HG03103 (cell line): ENCODE measurements around the gene ANO9.

ENCODE experiments used
- ATAC-seq: cut with Tn5 transposase; IDR thresholded peaks from one replicate; pipeline ENCODE4 v1.9.1; 2021; ENCODE audit warnings: low read depth; ENCODE audit not compliant: unreplicated experiment

ANO9 gene

DNA sequence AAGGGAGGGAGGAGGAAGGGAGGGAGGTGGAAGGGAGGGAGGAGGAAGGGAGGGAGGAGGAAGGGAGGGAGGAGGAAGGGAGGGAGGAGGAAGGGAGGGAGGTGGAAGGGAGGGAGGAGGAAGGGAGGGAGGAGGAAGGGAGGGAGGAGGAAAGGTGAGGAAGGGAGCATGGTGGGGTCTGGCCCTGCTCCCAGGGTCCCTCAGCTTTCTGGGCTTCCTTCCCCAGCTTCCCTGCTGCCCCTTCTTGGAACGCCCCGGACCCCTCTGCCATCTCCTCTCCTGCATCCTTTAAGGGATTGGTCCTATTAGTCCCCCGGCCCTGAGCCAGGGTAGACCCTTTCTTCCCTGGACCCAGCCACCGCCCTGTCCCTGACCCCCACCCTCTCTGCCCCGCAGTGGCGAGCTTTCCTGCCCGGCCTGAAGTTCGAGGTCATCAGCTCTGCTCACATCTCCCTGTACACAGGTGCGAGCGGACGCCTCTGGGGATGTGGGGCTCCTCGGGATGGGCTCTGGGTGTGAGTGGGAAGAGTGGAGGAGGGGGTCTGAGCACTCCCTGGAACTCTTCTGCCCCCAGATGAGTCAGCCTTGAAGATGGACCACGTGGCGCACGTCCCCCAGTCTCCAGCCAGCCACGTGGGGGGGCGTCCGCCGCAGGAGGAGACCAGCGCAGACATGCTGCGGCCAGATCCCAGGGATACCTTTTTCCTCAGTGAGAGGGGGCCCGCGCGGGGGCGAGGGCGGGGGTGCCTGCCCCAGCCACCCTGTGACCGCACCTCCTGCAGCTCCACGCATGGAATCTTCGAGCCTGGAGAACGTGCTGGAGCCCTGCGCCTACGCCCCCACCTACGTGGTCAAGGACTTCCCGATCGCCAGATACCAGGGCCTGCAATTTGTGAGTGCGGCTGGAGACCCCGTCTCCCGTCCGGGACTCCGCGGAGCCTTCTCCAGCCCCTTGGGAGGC, 66.5 kb downstream of the ANO9 start:
- ATAC-seq: no peak

DNA sequence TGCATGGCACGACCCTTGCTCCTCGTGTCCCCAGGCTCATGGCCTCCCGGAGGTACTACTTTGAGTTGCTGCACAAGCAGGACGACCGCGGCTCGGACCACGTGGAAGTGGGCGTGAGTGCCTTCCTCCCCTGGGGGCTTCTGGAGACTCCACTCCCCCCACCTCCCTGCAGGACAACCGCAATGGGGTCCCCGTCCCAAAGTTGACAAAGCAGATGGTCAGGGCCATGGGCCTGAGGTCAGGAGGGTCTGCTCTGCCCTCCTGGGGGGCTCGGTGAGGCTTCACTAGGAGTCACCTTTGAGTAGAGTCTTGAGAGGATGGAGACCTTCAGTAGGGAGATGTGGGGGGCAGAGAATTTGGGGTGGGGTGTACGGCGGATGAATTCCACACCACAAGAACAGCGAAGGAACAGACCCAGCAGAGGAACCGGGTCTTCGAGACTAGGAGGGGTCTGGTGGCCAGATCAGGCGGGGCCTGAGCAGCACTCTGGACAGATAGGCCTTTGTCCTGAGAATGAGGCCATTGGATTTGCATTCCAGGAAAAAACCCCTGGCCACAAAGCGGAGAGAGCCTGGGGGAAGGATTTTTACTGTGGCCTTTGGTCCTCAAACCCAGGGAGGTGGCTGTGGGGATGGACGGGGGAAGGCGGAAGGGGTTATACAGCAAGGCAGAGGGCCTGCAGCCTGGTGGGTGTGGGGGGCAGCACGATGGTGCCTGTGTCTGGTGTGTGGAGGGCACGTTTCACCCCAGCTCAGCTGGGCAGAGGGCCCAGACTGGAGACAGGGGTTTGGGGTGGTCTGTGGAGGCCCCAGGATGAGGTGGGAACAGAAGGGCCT, 67.9 kb downstream of the ANO9 start:
- no peak for ATAC-seq

- ATAC-seq: no peak
These were observed 68.7 kb downstream of the ANO9 start for GRCh38 chr11:372809-373715.

DNA sequence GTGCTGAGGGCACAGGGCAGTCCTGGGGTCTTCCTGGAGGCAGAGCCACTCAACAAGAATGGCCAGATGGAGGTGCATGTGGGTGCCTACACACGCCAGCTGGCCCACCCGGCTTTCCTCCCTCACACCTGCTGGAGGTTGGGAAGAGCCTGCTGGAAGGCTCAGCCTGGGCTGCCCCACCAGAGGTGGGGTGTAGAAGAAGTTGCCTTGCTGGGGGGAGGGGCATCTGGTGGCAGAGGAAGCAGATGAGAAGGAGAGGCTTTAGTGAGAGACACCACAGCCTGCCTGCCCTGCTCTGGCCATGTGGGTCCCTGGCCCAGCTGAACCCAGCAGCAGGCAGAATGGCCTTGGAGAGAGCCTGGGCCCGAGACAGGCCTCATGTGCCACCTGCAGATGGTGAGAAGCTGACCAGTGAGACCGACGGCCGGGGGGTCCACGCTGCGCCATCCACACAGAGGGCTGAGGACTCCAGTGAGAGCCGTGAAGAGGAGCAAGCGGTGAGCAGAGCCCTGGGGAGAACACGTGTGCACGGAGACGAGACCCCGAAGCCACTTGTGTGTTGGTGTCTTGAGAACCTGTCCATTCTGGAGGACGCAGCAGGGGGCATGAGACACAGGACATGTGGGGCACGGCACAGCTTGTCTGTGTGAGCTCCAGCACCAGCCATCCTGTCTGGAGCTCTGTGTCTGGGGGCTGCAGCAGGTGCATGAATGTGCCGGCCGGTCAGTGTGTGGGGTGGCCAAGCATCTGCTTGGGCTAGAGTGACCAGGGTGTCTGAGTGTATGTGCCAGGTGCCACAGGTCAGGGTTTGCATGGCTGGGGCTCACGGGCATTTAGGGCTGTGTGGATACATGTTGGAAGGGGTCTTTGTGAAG, 69.9 kb downstream of the ANO9 start:
- no peak for ATAC-seq

GRCh38 chr11:371051-371450, 70.8 kb downstream of the ANO9 start:
- ATAC-seq: no peak

DNA sequence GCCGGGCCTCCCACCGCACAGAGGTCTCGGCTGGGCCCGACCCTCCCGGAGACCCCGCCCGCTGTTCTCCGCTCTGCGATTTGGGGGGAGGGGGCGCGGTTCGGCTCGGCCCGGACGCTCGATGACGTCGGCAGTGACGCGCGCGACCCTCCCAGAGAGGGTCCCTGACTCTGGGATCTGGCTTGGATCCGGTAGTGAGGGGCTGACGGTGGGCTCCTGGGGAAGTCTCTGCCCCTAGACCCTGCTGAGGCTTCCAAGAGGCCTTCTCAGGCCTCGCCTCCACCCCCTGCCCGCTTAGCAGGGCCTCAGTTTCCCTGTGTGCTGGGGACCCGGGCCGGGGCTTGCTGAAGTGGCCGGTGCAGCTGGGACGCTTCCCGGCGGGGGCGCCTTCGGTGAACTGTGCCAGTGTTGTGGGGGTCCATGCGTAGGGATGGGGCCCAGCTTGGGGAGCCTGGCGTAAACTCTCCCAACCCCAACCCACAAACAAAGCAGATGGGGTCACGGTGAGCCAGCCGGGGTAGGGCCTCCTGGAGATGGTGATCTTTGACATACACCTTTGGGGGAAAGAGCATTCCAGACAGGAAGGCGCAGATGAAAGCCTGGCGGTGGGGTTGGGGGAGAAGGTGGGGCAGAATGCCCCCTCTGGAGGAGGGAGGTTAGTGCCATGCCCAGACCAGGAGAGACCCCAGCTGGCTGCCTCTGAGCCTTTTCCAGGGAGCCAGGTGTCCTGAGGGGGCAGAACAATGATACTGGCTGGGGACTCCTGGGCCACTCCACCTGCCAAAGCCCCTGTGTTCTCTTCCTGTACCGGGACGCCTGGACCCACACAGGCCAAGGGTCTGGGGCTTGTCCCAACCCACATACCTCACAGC, 71.5 kb downstream of the ANO9 start:
- ATAC-seq: no peak

DNA sequence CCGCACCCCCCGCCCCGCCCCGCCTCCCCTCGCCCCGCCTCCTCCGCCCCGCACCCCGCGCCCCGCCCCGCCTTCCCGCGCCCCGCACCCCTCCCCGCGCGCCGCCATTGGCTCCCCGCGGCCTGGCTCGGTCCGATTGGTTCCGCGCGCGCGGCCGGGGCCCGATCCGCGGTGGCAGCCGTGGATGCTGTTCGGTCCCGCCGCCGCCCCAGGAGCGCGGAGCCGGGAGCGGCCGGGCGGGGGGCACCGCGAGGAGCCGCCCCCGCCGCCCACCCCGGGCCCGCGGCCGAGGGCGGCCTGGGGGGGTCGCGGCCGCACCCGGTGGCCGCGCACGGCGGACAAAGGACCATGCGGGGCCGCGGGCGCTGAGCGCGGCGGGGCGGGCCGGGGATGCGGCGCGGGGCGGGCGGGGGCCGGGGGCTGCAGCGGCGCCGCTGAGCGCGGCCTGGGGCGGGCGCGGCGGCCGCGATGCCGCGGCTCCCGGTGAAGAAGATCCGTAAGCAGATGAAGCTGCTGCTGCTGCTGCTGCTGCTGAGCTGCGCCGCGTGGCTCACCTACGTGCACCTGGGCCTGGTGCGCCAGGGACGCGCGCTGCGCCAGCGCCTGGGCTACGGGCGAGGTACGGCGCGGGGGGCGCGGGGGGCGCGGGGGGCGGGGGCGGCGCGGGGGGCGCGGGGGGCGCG, 72.3 kb downstream of the ANO9 start, which contains the start of gene B4GALNT4:
Gene B4GALNT4 (plus strand): TSS at position 164 of the 683 bp plus-strand sequence. CDS start 305 bp downstream, at position 469.
- ATAC-seq: no peak

DNA sequence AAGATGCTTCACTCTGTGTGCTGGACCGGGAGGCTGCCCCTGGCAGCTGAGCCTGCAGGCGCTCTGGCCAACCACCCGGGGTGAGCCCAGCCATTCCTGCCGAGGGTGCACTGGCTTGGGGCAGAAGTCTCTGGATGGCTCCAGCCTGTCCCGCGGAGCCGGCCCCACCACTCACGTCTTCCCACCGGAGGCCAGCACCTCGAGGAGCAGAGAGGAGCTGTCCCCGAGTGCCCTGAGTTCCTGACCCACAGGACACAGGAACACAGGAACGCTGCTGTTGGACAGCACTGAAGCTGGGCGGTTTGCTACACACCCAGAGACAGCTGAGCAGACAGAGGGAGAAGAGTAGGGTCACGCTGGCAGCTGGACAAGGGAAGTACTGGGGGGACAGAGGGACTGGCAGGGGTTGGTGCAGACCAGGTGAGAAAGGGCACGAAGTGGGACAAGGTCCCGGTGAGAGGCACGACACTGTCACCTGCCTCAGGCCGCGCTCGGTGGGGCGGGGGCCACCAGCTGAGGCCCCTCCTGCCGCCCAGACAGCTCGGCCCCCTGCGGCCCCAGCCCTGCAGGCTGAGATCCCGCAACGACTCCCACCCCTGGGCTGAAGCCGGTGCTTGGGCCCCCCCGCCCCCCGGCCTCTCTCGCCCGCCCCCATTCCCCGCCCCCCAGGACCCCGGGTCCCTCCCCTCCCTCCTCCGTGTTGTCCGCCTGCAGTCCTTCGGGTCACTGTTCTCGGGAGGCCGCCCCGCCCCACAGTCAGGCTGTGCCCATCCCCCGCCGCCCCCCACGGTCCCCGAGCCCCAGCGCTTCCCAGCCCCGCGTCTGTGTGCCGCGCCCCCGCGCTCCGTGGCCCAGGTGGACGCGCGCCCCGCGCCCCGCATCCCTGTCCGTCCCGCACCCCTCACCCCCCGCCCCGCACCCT, 73.1 kb downstream of the ANO9 start:
- ATAC-seq: no peak

GRCh38 chr11:367956-368413, 73.8 kb downstream of the ANO9 start:
- ATAC-seq: no peak
